Esophagus squamous epithelium (tissue), 5 donors: ENCODE measurements around the gene FYN. TPM values are rescaled to one million over a fixed set of nuclear protein-coding genes. Genes with fewer than 3 reads are reported as not detected.

ENCODE experiments used
- DNase-seq: peaks from one replicate; lab custom pipeline; 2025; lab: John Stamatoyannopoulos, UW
- H3K27ac ChIP-seq, 4 donors: fragments of 200-600 bp; sonication (generic); one replicate each; pipeline ENCODE4 v1.5.1; 2016 to 2019; ENCODE audit warnings: mild to moderate bottlenecking in 1 of 4
- H3K27me3 ChIP-seq, 4 donors: fragments of 200-600 bp; sonication (generic); 1 replicate in 3 of 4; 2 replicates in 1 of 4; pipeline versions ENCODE4 v1.5.1 to v1.6.0; 2017 to 2021; ENCODE audit warnings: antibody characterized with exemption in 1 of 4
- H3K36me3 ChIP-seq, 3 donors: fragments of 200-600 bp; sonication (generic); one replicate each; pipeline ENCODE4 v1.5.1; 2016 to 2019
- H3K4me1 ChIP-seq, 3 donors: fragments of 200-600 bp; sonication (generic); one replicate each; pipeline ENCODE4 v1.5.1; 2017 to 2019
- H3K4me3 ChIP-seq, 4 donors: fragments of 200-600 bp; sonication (generic); 1 replicate in 3 of 4; 2 replicates in 1 of 4; pipeline ENCODE4 v1.5.1; 2016 to 2019; ENCODE audit warnings: mild to moderate bottlenecking in 2 of 4, moderate library complexity in 1 of 4
- H3K9me3 ChIP-seq, 3 donors: fragments of 200-600 bp; sonication (generic); one replicate each; pipeline ENCODE4 v1.5.1; 2016 to 2019
- CTCF ChIP-seq, 6 experiments: fragments of 450-650 bp in 4 of 6; fragments of 200-600 bp in 2 of 6; sonication (generic) in 2 of 6; IDR thresholded peaks; one replicate each; pipeline ENCODE4 v1.5.1; 2016 to 2019; ENCODE audit warnings: antibody characterized with exemption in 6 of 6, mild to moderate bottlenecking in 4 of 6, moderate library complexity in 4 of 6
- POLR2A ChIP-seq, 4 donors: fragments of 450-650 bp; IDR thresholded peaks; one replicate each; pipeline ENCODE4 v1.6.1; 2017; ENCODE audit warnings: antibody characterized with exemption in 4 of 4, mild to moderate bottlenecking in 4 of 4, moderate library complexity in 3 of 4
- WGBS, 2 donors: methylation state at CpG; one replicate each; pipeline ENCODE4 v1.1.5; 2018; 5-methylcytosine and 5-hydroxymethylcytosine counted together
- intact Hi-C: fragments of 100-400 bp; cut with DNase I; formaldehyde crosslinking; loops from one replicate; pipeline ENCODE4 v1.15.0; 2022
- total RNA-seq, 4 donors: library from RNA; depleted of rRNA; stranded (reverse); fragments of >200 nt; gene quantifications; one replicate each; pipeline ENCODE4 v1.1.0, GENCODE V29; 2016
- donor health status: DM: yes; HTN: yes; CAD: no.

The FYN gene
- total RNA-seq, 4 donors from 2014 or later = 11.8 to 54.6 (median 21.4) TPM

- WGBS, 2 donors = 65 to 93% methylated on average over 2 to 3 of the region's 3 CpGs
Measured at GRCh38 chr6:111727802-111728201, 145.4 kb downstream of the FYN start.

DNA sequence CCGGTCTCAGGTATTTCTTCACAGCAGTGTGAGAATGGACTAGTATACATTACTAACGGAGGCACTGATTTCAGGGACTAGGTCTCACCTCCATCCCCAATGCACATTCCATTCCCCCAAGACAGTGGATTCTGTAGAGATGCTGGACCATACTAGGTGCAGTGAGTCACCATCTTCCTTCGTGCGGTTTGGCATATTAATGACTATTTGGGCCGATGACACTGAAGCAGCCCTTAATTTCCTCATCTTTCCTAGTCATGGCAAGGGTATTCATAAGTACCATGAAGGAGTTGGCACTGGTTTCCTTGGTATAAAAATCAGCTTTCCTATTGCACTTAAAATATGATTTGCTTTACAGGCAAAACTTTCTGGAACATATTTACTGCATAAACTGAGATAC, 146.2 kb downstream of the FYN start:
- no peaks in the 10 kb centered on the region for H3K36me3 ChIP-seq
- 94 to 95% methylated on average over 5 of the region's 5 CpGs for WGBS, 2 donors
- peaks cover 0 to 61% (median 22%) of the 10 kb centered on the region in 3 donors for H3K4me1 ChIP-seq
- intact Hi-C loops = no loop called here
- no peaks in the 10 kb centered on the region for H3K27me3 ChIP-seq
- DNase-seq = no peak
- no peak overlapping the region for H3K4me3 ChIP-seq
- peaks cover 0 to under 1% (median 0%) of the 10 kb centered on the region in 3 donors for H3K9me3 ChIP-seq
- TF ChIP-seq CTCF (IDR thresholded peaks at IDR 0.05) = no peak
- TF ChIP-seq POLR2A (IDR thresholded peaks at IDR 0.05) = no peak
- no peak overlapping the region for H3K27ac ChIP-seq

More at GRCh38 chr6:111727802-111728201, 145.4 kb downstream of the FYN start:
- no peak for DNase-seq
- intact Hi-C loops = no loop called here
- peaks cover 0 to 8% (median 4%) of the 10 kb centered on the region in 3 donors for H3K9me3 ChIP-seq
- no peak for TF ChIP-seq POLR2A (IDR thresholded peaks at IDR 0.05)
- peak in 4 of 6 experiments; percentile 11 to 36 (median 18) for TF ChIP-seq CTCF (IDR thresholded peaks at IDR 0.05)
- H3K27me3 ChIP-seq = no peaks in the 10 kb centered on the region
- no peak overlapping the region for H3K4me3 ChIP-seq
- H3K4me1 ChIP-seq = peaks cover 0 to 53% (median 22%) of the 10 kb centered on the region in 3 donors
- H3K27ac ChIP-seq = no peak overlapping the region
- H3K36me3 ChIP-seq = no peaks in the 10 kb centered on the region

GRCh38 chr6:111725446-111726112, 147.7 kb downstream of the FYN start:
- Histone ChIP-seq H3K27ac (peak overlapping the region in 1 of 4 donors; percentile 46), H3K36me3 (no peaks in the 10 kb centered on the region), H3K27me3 (no peaks in the 10 kb centered on the region), H3K4me1 (peaks cover 0 to 63% (median 16%) of the 10 kb centered on the region in 3 donors), H3K4me3 (no peak overlapping the region), H3K9me3 (no peaks in the 10 kb centered on the region)
- no peak for DNase-seq
- intact Hi-C loops = no loop called here
- TF ChIP-seq POLR2A (IDR thresholded peaks at IDR 0.05) (no peak), CTCF (IDR thresholded peaks at IDR 0.05) (no peak)
- WGBS, 2 donors = 79 to 80% methylated on average over 6 to 7 of the region's 7 CpGs

DNA sequence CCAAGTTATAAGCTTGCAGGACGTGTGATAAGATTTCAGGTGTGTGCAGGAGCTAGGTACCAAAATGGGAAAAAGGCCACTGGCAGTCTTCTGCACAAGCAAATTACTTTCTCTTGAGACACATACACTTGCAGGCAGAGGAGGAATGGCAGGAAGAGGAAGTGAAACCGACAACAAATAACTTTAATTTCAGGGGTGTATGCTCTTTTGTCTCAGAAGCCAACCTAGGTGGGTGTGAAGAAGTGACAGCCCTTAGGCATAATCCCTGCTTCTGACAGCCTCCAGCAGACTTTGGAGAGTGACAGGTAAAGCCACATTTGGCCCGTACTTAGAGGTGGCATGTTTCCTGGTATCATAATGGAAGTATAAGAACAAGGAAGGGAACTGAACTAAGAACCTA, 148.7 kb downstream of the FYN start:
- intact Hi-C loops = no loop called here
- H3K27me3 ChIP-seq = no peaks in the 10 kb centered on the region
- DNase-seq = no peak
- no peak for TF ChIP-seq POLR2A (IDR thresholded peaks at IDR 0.05)
- no peak for TF ChIP-seq CTCF (IDR thresholded peaks at IDR 0.05)
- H3K4me1 ChIP-seq = peaks cover 0 to 56% (median 16%) of the 10 kb centered on the region in 3 donors
- H3K36me3 ChIP-seq = no peaks in the 10 kb centered on the region
- no peak overlapping the region for H3K4me3 ChIP-seq
- WGBS, 2 donors = 25 to 30% methylated on average over 3 of the region's 3 CpGs
- no peaks in the 10 kb centered on the region for H3K9me3 ChIP-seq
- H3K27ac ChIP-seq = peak overlapping the region in 1 of 4 donors; percentile 32

DNA sequence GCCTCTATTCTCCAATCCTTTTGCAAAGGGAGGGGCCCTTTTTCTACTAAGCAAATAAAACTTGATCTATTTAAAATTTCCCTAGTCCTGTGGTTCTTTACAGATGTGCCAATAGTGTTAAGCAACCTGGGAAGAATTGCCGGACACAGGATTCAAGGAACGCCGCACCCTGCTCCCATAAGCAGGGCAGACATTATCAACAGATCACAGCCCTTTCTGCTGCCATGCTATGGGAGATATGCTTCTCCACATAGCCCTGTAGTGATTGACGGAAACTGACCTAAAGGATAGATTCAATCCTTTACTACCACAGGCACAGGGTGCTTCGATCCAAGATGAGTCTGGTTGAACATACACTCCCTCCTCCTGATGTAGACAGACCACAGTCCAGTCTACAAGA, 149.2 kb downstream of the FYN start:
- Histone ChIP-seq H3K9me3 (no peaks in the 10 kb centered on the region), H3K27me3 (no peaks in the 10 kb centered on the region), H3K4me3 (no peak overlapping the region), H3K27ac (peak overlapping the region in 1 of 4 donors; percentile 32), H3K36me3 (no peaks in the 10 kb centered on the region), H3K4me1 (peaks cover 0 to 56% (median 16%) of the 10 kb centered on the region in 3 donors)
- WGBS, 2 donors = 62 to 83% methylated on average over 3 to 5 of the region's 5 CpGs
- intact Hi-C loops = no loop called here
- DNase-seq = no peak
- TF ChIP-seq POLR2A (IDR thresholded peaks at IDR 0.05) (no peak), CTCF (IDR thresholded peaks at IDR 0.05) (no peak)
